PC-9 (cell line): ENCODE measurements around the gene UNC5B.

Experiments used
- CTCF ChIP-seq: fragments of 200-600 bp; sonication (generic); conservative IDR thresholded peaks from 2 replicates; pipeline ENCODE4 v1.6.1; 2017; ENCODE audit warnings: mixed run types, antibody characterized with exemption, mild to moderate bottlenecking, moderate library complexity
- EZH2 ChIP-seq: fragments of 200-600 bp; sonication (generic); IDR thresholded peaks from 2 replicates; pipeline ENCODE4 v1.8.0; 2017; ENCODE audit warnings: antibody characterized with exemption, low read depth

- TF ChIP-seq CTCF (no peak), EZH2 (no peak)
These were observed 75.1 kb downstream of the UNC5B start for GRCh38 chr10:71287456-71287855.
